HG03342 (cell line): ENCODE data around the gene ARHGAP10.

Experiments
- ATAC-seq: cut with Tn5 transposase; IDR thresholded peaks from one replicate; pipeline ENCODE4 v1.9.1; 2021; ENCODE audit warnings: mild to moderate bottlenecking, moderate library complexity; ENCODE audit not compliant: unreplicated experiment

The ARHGAP10 gene

DNA sequence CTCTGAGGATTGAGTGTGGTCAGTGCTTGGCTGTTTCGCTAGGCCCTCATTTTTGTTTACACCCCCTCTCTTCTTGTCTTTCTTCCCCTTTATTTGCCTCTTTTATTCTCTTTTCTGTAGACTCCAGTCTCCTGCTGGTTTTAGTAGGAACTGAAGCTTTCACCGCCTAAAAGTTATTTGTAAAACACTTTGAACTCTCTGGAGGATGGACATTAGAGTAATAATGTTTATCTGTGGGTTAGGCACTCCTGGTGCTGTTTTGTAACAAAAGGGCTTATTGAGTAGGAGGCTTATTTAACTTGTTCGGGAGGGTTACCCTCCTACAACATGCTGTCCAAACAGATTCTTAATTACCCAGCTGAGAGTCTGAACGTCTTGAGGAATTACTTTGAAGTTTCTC, 1.6 kb upstream of the ARHGAP10 start:
- no peak for ATAC-seq

DNA sequence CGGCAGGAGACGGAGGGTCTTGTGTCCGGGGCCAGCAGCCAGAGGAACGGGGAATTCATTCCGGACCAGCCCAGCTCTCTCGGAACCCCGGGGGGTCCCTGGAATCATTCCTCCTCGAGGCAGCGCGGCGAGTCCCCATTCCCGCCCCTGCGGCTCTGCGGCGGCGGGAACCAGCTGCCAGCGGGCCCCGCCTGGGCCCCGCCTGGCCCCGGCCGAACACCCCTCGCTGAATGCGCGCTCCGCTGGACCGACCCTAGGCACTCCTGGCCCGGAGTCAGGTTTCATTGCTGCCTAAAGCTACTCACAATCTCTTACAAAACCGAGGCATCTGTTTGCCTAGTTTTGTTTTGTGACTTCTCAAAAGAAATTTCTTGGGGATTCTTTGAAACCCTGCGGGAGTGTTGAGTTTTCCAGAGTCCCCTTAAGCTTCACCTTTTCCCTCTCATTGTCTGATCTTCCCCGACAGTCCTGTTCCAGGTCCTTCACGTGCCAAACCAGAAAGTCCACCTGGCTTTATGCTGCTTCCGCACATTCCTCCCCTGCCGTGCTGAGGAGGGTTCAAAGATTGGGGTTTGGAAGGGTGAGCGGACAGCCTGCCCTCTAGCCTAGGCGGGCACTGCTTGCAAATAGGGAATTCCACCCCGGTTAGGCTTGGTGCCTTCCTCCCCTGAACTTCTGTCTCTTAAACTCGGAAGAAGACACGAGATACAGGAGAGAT, 789 bp downstream of the ARHGAP10 start:
- ATAC-seq, result peak; percentile 25

DNA sequence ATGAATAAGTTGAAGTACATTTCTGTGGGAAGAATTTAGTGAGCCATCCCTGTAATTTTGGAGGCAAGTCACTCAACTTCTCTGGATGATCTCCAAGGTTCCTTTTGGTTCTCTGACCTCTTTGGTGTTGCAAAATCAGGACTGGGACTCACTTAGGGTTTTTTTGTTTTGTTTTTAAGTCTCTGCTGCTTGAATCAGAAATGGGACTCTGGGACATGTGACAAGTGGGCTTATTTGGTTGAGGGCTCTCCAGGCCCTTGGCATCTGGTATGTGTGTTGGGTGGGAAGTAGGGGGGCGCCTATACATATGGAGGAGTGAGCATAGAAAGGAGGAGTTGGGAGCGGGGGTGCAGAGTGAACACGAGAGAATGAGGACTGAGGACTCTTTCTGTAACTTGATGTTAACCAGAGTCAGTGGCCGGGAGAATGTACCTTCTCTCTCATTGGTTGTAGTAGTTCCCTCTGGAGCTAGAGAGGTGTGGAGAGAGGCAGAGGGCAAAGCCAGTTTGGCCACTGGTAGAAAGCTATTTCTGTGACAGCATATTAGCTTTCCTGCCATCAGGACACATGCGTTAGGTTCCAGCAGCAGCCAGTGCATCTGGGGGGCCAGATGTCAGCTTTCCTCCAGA, 1.9 kb downstream of the ARHGAP10 start:
- ATAC-seq, result no peak

DNA sequence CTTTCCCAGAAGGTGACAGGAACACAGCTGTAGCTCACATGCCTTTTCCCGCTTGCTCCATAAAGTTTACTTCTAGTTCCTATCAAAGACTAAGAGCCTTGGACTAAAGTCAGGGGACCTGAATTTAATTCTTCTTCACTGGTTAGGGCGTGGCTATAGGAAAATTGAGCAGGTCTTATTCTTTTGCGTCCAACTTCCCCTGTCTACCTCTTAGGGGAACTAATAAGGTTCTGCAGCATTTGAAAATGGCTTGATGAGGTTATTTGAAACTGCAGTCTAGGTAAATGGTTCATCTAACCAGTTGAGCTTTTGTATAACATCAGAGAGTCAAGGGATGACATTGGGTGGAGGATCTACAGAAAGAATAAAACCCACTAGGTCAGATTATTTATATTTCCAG, 2.6 kb downstream of the ARHGAP10 start:
- no peak for ATAC-seq

DNA sequence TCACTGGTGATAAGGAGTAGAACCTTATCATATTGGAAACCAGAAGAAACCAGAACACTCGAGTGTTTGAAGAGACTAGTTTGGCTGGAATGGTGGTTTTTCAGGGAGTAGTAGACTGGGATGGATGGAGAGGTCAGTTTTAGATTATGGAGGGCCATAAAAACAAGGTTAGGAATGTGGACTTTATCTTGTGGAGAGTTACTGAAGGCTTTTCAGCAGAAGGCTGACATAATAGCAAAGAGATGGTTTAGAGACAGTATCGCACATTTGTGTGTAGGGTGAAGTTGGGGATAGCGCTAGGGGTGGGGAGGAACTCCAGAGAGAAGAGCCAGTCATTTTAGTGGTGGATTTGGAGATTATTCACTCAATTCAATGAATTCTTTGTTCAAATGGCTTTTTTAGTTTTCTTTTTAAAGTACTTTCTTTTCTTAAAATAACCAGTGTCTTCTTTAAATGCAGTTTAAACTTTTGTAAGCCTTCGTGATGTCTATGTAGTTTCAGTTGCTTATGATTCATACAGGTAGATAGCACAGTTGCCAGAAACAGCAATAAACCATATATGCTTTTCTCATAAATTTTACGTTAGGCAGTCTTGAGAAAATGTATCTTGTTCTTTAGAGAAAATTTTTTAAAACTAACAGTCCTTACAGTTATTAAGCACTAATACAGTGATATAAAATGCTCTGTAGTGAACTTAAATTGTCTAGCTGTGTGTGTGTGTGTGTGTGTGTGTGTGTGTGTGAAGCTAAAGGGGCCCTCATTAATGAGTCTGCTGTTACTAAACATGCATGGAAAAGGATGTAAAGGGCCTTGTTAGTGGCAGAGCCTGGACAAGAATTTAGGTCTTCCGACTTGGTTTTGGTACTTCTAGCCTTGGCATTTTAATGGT, 3.8 kb downstream of the ARHGAP10 start:
- peak; percentile 21 for ATAC-seq

DNA sequence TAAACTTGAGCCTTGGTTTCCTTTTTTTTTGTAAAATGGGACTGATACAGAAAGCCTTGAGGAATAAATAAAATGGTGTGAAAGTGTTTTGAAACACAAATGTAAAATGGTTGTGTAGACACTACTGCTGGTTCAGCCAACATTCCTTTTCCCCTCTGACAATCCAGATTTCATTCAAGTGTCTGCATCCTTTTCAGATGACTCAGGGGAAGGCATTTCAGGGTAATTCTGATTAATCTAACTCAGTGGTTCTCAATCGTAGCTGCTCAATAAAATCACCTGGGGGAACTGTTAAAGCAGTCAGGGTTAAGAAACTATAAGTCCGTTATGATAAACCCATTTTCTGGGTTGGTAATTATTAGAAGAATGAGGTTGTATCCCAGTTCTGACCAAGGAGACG, 4.6 kb downstream of the ARHGAP10 start:
- ATAC-seq, result no peak

DNA sequence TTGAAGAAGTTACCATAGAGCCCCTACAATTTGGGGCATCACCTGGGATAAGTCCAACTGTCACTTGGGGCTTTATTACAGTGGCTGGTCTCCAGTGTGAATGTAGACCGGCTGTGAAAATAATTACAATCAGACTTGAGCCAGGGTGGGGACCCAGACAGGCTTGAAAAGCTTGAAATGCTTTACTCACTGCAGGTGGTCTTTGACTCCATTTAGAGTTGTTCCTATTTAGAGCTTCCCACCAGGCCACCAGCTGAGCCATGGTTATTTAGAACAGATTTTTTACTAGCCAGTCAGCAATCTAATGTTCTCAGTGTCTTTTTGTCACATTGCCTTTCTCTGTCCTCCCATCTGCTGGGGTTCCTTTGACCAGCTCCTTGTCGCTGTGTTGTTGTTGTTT, 5.7 kb downstream of the ARHGAP10 start:
- ATAC-seq, result no peak

DNA sequence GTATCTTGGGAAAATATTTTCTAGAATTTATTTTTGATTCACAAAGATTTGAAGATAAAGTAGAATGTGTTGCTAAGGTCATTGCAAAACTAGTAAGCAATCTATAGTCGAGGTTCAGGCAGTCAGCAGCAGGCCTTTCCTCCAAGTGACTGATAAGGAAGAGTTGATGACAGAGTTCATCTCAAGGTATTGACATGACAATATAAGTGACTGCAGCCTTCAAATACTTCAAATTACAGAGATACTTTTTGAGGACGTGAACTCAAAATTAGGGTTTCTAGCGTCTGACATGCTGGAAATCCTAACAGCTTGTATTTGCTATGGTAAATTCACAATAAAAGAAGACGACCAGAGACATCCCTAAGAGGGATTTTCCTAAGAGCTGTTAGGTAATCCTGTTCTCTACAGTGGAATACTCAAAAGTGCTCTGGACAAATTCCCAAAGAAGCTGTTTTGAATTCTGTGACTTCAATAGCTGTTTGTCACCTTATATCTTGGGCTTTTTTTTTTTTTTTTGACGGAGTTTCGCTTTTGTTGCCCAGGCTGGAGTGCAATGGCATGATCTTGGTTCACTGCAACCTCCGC, 7.4 kb downstream of the ARHGAP10 start:
- ATAC-seq, result no peak

DNA sequence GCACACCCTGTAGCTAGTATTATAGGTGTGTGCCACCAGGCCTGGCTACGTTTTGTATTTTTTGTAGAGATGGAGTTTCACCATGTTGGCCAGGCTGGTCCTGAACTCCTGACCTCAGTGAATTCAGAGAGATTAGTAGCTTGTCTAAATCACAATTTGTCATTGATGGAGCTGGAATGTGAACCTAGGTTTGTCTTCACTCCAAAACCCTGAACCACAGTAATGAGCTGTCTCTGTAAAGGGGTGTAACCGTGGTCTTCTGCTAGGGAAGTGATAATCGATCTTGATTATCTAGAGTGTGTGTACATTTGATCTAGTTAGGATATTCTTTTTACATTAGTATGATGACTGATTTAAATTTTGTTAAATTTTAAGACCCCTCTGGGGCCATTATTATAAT, 8.3 kb downstream of the ARHGAP10 start:
- ATAC-seq, result no peak

DNA sequence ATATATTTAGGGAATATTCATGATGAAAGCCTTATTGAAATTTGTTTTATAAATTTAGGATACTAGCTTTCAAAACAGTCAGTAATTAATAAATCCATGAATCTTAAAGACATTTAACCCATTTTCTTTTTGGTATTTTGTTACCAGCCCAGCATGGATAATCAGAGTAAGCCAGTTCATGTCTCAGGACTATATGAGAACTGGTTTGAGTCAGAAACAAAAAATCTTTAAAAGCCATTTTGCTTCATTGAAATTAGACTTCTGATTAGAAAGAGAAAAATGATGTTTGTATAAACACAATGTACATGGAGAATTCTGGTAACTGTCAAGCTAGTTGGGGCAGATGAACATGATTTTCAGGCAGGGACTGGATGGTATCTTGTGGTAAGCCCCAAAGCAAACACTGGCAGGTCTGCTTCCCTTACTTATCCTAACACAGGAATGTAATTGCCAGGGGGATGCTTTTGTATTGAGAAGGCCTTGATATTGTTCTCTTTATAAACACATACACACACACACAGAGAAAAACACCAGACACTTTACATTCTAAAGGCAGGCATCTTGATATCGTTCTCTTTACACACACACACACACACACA, 9.4 kb downstream of the ARHGAP10 start:
- ATAC-seq, result no peak

DNA sequence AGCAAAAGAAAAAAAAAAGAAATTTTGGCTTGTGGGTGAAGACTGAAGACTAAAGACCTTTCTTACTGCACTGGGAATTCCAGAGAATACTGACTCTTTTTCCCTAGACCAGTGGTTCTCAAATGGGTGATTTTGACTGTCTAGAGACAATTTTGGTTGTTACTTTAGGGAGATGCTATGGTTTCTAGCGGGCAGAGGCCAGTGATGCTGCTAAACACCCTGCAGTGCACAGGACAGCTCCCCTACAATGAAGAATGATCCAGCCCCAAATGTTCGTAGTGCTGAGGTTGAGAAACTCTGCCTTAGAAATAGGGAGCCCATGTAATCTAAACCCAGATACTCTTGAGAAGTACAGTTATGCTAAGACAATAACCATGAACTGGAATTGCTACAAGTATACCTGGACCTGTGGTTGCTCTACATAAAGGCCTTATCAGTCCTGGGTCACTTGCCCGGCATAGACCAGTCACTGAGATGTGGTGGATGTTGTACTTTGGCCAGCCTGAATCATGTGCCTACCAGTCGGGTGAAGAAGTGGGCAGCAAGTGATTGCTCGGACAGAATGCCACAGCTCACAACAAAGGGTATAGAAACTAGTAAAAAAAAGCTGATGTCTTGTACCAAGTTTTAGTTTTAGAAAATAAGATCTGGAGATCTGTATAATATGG, 16.0 kb downstream of the ARHGAP10 start:
- ATAC-seq, result no peak

DNA sequence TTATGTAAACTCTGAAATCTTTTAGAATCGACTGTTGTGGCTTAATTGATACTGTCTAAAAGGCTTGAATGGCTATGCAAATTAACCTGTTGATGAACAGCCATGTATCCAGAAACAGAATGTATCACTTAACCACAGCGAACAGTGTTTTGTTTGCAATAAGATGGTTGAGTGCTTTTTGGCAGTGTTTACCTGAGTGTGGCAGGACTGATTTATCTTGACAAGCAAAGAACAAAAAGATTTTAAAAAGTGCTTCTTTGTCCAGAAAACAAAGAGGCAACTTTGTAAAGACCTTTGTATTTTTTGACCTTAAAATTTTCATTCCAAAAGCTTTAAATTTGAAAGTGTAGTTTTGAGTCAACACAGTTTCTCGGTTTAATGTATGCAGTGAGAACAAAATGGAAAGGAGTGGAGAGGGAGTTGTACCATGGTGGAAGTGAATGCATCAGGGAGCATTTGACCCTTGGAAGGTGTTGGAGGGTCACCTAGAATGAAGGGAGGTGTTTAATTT, 18.0 kb downstream of the ARHGAP10 start:
- peak; percentile 97 for ATAC-seq

DNA sequence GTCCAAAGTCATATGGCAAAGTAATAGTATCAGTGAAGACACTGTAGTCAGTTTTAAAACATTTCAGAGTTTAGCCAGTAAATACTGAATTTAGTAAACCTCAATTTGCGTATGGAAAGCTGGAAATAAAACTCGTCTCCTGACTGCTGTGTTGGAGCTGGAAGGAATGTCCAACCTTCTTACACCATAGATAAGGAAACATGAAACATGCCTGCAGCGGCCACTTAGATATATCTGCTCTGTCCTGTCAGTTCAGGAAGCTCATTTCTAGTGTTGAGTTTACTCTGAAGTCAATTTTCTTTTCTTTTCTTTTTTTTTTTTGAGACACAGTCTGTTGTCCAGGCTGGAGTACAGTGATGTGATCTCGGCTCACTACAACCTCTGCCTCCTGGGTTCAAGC, 21.2 kb downstream of the ARHGAP10 start:
- ATAC-seq, result no peak

DNA sequence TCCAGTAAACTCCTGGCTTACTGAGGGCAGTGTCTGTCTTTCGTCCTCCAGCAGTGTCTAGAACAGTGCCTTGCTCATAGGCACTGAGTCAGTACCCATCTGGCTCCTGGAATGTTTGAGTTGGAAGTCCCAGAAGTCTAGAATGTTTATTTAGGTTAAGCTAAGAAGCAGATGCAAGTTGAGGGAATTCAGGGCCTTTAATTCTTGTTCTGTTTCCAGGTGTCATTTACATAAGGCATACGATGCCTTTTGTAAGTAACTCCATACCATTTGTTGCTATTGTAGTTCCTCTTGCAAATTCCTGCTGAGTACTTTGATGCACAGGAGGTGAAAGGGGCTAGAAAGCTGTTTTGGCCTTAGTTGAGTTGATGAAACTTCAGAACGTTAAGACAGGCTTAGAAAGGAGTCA, 22.2 kb downstream of the ARHGAP10 start:
- ATAC-seq, result no peak

DNA sequence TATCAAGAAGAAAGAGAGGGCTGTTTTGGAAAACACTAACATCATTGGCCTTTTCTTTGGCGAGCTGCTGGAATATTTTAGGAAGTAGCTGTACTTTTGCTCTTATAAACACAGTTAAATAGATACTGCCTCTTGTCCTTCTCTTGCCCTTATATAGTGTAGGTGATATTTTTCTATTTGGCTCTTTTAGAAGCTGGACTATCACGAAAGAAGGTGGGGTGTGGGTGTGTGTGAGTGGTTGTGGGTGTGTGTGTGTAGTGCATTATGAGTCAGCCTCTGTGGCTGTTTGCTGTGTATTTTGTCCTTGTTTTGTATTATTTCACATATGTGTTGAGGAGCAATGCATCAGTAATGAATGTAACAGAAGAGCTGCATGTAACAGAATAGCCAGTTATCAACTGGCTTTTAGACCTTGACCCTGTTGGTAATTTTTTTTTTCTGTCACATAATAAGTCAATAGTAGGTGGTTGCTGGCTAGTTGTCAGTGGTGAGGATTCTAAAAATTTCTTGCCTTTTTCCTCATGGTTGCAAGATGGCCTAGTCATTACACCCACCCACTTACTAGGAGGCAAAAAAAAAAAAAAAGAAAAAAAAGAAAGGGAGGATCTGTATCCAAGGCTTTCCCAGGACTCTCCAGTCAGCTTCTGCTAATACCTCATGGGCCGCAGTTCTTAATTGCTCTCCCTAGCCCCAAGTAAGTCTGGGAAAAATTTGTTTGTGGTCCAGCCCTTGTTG, 23.8 kb downstream of the ARHGAP10 start:
- no peak for ATAC-seq

DNA sequence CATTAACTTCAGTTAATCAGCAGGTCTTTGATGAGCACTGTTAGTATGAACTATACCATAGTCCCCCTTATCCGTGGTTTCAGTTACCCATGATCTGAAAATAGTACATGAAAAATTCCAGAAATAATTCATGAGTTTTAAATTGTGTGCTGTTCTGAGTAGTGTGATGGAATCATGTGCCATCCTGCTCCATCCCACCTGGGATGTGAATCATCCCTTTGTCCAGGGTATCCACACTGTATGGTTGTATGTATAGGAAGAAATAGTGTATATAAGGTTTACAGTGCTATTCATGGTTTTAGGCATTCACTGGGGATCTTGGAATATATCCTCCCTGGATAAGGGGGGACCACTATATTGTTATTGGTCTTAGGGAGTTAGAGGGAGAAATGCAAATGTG, 24.5 kb downstream of the ARHGAP10 start:
- ATAC-seq, result no peak

DNA sequence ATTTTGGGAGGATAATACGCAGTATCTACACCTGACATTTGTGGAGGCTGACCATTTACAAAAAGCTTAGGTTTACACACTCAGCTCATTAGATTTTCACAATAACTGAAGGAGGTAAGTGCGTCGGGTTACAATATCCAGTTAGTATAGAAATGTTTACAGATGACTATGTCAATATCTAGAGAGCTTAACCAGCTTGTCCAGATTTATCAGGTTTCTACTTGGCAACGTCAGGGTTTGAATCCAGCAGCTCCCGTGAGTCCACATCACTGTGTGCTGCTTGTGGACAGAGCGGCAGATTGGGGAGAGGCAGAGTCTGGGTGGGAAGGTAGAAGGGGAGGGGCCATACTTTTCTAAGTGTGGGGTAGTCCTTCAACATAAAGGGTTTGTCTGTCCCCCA, 28.3 kb downstream of the ARHGAP10 start:
- ATAC-seq, result no peak

DNA sequence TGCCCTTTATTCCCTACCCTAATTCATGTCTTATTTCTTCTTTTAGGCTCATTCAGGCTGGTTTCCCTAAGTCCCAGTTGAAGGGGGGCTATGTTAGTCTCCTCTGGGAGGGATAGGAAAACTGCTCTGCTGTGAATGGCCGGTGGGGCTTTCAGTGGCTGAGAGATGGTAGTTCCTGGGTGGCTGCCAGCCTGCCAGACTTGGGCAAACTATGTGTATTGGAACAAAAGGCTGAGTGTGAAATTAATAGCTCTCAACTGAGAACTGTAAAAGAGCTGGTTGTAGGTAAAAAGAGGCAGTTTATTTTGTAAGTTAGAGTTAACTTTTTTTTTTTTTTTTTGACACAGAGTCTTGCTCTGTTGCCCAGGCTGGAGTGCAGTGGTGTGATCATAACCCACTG, 28.8 kb downstream of the ARHGAP10 start:
- no peak for ATAC-seq

DNA sequence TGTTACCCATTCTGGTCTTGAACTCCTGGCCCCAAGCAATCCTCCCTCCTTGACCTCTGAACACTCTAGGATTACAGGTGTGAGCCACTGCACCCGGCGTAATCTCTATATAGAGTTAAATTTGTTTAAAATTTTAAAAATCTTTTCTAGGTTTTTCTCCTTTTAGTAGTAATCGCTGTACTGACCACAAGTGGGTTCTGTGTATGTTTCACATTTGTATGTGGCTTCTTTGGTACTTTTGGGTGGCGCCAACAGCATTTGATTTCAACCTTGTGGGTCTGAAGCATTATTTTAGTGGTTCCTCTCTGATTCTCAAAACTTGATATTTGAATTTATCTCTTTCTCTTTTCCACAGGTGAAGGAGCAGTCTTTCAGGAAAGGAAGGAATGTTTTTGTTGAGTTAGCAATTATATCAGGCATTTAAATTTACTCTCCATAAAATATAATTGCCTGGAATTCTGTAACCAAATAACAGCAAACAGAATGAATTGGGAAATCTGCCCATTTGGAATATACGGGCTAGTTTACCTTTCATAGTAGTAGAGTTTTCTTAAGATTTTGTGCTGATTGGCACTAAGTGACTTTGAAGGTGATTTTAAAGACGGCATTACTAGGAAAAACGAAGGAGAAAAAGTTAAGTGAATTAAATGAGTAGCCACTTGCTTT, 29.5 kb downstream of the ARHGAP10 start:
- no peak for ATAC-seq
